Uterus (tissue), 2 donors: ENCODE data around the gene ST8SIA6.

Experiments used
- CTCF ChIP-seq, 4 experiments: fragments of 200-600 bp in 2 of 4; fragments of 450-650 bp in 2 of 4; sonication (generic) in 2 of 4; IDR thresholded peaks; one replicate each; pipeline ENCODE4 v1.5.1; 2016 to 2019; ENCODE audit warnings: antibody characterized with exemption in 4 of 4, mild to moderate bottlenecking in 2 of 4, moderate library complexity in 1 of 4
- POLR2A ChIP-seq, 2 donors: fragments of 450-650 bp; IDR thresholded peaks; one replicate each; pipeline ENCODE4 v1.6.1; 2016; ENCODE audit warnings: antibody characterized with exemption in 2 of 2, mild to moderate bottlenecking in 1 of 2, moderate library complexity in 1 of 2

GRCh38 chr10:17316488-17317170 lies 137.8 kb downstream of the ST8SIA6 start:
- TF ChIP-seq CTCF (IDR thresholded peaks at IDR 0.05) (no peak), POLR2A (IDR thresholded peaks at IDR 0.05) (no peak)
